GM19193 (cell line): Measurements from ENCODE around the gene ZNF385C.

ENCODE experiments used
- POLR2A ChIP-seq: IDR thresholded peaks from 4 replicates; pipeline ENCODE4 v1.6.1; 2011; ENCODE audit not compliant: insufficient read depth, insufficient read length; ENCODE audit errors: extremely low read depth

The ZNF385C gene

DNA sequence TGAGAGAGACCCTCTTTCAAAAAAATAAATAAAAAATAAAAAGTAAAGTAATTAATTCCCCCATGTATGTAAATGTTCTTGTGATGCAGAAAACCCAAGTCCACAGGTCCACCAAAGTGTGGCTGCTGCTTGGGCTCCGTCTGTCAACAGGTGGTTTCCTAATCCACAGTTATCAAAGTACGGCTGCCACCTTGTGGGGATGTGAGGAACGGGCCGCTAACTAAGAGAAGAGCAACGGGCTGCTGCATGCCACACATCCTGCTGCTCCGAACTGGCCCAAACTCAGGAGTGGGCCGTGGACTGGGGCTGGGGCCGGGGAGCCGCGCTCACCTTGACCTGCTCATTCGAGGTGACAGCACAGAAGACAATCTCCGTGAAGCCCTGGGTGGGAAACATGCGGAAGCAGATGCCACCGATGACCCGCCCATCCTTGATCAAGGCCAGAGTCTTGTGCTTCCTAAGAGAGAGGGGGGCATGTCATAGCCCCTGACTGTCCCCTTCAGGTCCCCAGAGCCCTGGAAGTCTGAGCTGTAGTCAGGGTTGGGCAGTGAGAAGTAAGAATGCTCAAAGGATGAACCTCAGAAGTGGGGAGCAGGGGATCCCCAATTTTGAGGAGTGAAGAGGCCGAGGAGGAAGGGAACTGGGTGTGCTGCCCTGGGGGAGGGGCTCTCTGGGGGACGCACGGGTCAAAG, 18.6 kb upstream of the ZNF385C start:
- TF ChIP-seq POLR2A = no peak

DNA sequence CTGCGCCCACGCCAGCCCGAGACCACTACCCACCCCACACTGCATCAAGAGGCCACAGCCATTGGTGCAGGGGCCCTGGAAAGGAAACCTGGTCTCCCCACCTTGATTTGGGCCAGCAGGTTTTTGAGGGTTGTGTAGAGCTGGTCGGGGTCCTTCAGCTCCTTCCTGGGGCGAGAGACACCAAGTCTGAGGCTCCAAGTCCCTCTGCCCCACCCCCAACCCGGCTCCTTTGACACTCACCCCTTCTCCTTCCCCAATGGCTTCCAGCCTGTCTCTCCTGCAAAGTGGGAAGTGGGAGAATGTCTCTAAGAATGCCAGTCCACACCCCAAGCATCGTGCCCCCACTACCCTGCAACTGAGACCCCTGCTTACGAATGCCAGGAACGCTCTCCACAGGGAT, 15.8 kb upstream of the ZNF385C start:
- no peak for TF ChIP-seq POLR2A

GRCh38 chr17:42113293-42114069, 15.2 kb upstream of the ZNF385C start:
- no peak for TF ChIP-seq POLR2A

DNA sequence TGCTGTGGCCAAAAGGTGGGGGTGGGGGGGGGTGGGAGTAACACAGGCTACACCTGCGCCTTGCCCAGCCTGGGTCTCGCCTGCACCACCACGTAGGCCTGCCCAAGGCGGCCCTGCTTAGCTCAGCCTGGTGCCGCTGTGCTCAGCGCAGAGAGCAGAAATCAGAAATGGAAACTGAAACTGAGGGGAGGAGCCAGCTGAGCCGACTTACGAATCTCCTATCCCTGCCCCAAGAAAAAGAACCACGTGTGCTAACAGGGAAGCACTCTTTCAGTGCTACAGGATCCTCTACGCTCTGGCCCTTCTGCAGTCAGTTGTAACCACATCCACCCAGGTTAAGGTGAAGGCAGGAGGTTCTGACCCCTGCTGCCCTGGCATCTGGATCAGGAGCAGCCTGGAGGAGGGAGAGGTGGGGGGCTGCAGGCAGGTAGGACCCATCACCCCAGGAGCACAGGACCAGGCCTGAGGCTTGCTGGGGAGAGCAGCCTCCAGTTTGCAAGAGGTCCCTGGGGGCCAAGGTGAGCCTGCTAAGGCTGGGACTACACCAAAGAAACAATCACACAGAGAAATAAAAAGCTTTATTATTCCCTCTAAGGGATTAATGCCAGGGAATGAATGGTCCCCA, 14.4 kb upstream of the ZNF385C start, which contains the start of gene DHX58:
Gene DHX58, minus strand, starts transcription at position 163 of the 625 bp plus-strand sequence. CDS start 822 bp downstream, outside the sequence.
- TF ChIP-seq POLR2A = peak; percentile 89

DNA sequence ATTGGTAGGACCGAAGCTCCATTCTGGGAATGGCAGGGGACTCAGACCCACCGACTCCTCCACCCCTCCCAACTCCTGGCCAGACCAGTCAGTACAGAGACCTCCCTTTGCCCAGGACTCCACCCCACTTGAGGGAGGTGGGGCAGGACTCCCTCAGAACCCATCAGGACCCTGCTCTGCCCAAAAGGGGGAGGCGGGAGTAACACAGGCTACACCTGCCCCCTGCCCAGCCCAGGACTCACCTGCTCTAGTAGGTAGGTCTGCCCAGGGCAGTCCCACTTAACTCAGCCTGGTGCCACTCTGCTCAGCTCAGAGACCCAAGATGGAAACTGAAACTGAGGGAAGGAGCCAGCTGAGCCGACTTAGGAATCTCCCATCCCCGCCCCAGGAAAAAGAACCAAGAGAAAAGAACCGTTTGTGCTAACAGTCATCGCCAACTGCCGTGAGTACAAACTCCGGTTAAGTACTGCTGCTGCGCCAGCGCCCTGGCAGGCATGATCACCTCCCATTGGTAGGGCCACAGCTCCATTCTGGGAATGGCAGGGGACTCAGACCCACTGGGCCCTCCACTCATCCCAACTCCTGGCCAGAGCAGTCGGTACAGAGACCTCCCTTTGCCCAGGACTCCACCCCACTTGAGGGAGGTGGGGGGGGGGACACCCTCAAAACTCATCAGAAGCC, 13.7 kb upstream of the ZNF385C start:
- peak; percentile 48 for TF ChIP-seq POLR2A

- TF ChIP-seq POLR2A = no peak
Observed at GRCh38 chr17:42111265-42111636, 13.0 kb upstream of the ZNF385C start.

- TF ChIP-seq POLR2A = no peak
Observed at GRCh38 chr17:42110301-42111264, 12.3 kb upstream of the ZNF385C start.

DNA sequence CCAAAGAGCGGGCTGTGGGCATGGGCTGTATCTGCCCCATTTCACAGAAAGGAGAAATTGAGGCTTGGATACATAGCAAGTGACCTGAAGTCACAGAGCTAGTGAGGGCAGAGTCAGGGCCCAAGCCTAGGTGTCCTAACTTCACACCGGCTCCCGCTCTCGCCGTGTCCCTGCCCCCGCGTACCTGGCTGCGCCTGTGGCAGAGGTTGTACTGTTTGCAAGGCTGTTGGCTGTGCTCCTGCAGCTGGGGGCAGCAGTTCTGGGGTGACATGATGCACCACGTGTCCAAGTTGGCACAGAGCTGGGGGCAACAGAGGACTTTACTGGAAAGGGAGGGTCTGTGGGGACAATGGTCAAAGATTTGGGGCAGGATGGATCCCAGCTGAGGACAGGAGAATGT, 10.8 kb upstream of the ZNF385C start:
- no peak for TF ChIP-seq POLR2A

GRCh38 chr17:42107597-42108576, 9.6 kb upstream of the ZNF385C start:
- no peak for TF ChIP-seq POLR2A

DNA sequence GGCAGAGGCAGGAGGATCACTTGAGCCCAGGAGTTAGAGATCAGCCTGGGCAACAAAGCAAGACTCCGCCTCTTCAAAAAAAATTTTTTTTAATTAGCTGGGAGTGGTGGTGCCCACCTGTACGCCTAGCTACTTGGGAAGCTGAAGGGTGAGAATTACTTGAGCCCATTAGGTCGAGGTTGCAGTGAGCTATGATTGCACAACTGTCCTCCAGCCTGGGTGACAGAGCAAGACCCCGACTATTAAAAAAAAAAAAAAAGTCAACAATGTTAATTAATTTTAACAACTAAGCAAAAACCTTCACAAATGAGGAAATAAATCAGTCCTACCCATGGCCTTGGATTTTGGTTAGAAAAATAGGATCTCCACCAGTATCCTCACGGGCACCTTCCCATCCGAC, 8.9 kb upstream of the ZNF385C start:
- no peak for TF ChIP-seq POLR2A

DNA sequence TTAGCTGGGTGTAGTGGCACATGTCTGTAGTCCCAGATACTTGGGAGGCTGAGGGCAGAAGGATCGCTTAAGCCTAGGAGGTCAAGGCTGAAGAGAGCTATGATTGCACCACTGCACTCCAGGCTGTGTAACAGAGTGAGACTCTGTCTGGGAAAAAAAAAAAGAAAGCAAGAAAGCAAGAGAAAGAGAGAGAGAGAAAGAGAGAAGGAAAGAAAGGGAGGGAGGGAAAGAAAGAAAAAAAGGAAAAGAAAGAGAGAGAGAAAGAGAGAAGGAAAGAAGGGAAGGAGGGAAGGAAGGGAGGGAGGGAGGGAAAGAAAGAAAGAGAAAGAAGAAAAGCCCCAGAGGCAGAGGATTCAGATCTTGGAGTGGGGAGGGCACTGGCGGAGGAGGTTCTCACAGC, 7.7 kb upstream of the ZNF385C start:
- no peak for TF ChIP-seq POLR2A

- TF ChIP-seq POLR2A = no peak
Observed at GRCh38 chr17:42104264-42104663, 6.0 kb upstream of the ZNF385C start.

- TF ChIP-seq POLR2A = no peak
Observed at GRCh38 chr17:42103221-42103954, 5.1 kb upstream of the ZNF385C start.
